ENCODE results near the gene EFCAB10.
A peak's percentile ranks its signal among the peaks of the same experiment; 100 is the strongest.
"Not testable (repeated sequence)": the region's sequence is repeated elsewhere in the genome, so short reads cannot be mapped to it uniquely, and the experiment has no call there.

Gene EFCAB10

DNA sequence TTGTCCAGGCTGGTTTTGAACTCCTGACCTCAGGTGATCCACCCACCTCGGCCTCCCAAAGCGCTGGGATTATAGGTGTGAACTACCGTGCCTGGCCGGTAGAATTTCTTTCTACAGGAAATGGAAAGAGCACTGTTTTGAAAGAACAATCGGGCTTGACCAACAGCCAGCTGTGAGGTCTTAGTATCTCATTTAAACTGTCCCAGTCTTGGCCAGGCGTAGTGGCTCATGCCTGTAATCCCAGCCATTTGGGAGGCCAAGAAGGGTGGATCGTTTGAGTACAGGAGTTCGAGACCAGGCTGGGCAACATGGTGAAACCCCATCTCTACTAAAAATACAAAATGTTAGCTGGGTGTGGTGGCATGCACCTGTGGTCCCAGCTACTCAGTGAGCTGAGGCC lies 17.8 kb upstream of the EFCAB10 start:
- DNase-seq (ENCODE audit: low spot score), result not testable (repeated sequence)

DNA sequence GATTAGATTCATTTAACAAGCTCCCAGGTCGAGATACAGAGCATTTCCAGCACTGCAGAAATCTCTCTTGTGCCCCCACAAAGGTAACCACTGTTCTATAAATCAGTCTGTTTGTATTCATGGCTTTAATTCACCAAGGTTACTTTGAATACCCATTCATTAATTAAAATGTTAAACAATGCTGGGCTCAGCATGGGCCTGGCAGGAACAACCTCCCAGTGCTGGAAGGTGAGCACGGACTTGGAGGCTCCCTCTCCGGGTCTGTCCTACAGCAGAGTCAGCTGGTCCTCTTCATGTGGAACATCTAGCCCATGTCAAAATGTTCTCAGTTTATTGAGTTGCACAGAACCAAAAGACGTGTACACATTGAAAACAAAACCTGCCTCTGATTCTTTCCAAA lies 15.6 kb upstream of the EFCAB10 start:
- no peak for DNase-seq (ENCODE audit: low spot score)

DNA sequence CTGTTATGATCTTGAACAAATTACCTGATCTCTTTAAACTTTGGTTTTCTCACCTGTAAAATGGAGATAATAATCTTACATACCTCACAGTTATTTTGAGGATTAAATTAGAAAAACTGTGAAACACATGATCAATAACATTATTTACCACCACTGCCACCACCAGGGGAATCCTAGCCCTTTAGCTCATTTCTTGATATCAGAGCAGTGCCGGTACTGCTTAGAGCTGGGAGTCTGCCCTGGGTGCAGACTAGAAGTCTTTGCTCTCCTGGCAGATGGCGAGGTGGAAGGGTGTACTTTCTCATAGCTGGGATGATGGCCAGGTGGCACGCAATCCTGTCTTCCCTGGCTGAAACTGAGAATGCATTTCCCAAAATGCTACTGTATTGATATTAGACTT lies 12.7 kb upstream of the EFCAB10 start:
- no peak for DNase-seq (ENCODE audit: low spot score)

DNA sequence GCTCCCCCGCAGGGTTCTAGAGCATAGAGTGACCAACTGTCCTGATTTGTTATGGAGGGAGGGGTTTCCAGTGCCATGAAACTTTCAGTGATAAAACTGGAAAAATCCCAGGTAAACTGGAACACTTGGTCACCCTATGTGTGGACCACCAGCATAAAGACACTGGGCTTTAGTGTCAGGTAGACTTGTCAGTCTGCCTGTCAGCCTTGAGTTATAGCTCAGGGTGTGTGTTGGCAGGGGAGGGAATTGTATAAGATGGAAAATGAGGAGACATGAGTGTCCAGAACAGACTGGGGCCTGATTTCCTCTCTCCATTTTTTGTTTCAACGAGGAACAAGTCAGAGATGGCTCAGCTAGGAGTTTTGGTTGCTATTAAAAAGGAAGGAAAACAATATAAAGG lies 10.2 kb upstream of the EFCAB10 start:
- DNase-seq (ENCODE audit: low spot score), result no peak

DNA sequence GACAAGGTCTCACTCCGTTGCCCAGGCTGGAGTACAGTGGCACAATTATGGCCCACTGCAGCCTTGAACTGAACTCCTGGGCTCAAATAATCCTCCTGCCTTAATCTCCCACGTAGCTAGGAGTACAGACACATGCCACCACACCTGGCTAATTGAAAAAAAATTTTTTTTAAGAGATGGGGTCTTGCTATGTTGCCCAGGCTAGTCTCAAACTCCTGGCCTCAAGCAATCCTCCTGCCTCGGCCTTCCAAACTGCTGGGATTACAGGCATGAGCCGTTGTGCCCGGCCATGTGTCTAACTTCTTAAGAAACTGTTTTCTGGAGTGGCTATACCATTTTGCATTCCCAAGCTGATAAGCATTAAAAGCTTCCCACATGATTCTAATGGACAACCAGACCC lies 9.5 kb upstream of the EFCAB10 start:
- DNase-seq (ENCODE audit: low spot score), result no peak

DNA sequence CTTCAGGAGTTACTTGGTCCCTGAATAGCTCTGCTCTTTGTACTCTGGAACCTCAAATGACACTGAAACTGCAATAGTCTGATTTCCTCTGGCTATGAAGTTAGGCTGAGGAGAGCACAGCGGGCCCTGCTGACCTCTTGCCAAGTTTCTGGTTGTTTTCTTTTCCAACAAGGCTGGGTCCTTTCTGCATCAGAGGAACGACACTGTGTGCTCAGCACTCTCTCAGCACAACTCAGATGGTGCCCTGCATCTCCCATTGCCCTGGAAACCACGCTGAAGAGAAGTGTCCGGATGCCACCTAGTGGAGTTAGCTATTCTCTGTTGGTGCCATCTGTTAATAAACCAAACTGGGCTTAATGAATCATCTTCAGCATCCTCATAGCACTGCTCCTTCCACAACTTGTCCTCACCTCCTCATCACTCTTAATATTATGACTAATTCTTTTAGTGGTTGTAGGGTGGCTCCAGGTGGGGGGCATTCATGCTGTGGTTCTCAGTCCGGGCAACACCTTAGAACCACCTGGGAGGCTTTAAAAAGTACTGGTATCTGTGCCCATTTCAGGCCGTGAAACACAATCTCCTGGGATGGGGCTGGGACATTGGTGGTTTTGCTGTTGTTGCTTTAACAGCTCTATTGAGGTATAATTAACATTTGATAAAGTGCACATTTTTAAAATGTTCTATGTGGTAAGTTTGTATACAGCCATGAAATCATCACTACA lies 8.2 kb upstream of the EFCAB10 start:
- DNase-seq (ENCODE audit: low spot score), result peak; percentile 42

DNA sequence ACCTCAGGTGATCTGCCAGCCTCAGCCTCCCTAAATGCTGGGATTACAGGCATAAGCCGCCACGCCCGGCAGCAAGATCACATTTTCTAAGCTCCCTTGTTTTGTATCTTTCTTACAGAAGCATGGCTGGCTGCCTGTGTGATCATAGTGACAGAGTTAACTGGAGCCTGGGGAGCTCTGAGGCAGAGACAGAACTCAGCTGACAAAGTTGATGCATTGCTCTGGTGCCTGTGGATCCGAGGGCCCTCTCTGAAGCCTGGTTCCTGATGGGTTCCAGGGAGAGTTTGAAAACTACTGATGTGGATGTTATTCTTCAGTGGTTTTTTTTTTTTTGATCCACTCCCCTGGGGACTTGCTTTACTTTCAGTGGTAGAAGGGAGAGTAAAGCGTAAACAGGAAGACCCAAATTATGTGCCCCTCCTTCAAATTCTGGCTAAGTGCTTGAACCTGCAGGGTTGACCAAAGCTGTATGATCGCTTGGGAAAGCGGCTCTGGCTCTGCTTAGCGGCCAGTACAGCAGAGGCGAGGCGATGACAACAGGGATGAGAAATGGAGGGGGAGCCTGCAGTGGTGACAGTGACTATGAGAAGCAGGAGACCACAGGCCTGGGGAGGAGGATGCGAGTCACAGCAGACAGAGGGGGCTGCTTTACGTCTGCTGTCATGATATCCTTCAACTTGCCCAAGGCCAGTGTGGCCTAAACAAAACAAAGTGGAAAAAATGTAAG lies 6.8 kb upstream of the EFCAB10 start:
- no peak for DNase-seq (ENCODE audit: low spot score)

DNA sequence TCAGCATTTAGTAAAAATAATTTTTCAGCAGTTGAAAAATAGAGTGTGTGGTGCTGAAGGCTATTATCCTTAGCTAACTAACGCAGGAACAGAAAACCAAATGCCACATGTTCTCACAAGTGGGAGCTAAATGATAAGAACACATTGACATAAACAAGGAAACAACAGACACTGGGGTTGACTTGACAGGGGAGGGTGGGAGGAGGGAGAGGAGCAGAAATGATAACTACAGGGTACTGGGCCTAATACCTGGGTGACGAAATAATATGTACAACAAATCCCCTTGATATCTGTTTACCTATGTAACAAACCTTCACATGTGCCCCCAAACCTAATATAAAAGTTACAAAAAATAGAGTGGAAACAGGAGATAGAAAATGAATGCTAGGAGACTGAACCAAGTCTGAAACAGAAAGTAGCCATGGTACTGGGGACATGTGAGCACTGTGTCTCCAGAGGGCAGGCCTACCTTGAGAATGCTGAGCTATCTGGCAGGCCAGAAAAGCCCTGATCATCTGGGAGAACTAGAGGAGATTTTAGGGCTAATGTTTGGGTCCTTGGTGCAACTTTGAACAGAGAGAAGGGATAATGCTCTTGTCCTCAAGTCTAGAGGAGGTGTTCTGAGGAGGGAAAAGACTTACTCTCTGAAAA lies 4.7 kb upstream of the EFCAB10 start:
- DNase-seq (ENCODE audit: low spot score), result no peak

DNA sequence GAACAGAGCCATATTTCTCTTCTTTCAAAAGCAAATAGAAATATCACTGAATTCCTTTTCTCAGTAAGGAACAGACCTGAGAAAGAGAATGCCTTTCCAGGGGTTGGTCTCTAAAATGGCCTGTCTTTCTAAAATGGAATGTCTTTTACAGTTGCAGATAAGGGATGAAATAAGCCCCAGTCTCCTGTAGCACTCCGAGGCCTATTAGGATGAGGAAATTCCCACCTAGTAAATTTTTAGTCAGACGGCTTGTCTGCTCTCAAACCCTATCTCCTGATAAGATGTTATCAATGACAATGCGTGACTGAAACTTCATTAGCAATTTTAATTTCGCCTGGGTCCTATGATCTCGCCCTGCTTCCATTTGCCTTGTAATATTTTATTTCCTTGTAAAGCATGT lies 2.9 kb upstream of the EFCAB10 start:
- DNase-seq (ENCODE audit: low spot score), result no peak

DNA sequence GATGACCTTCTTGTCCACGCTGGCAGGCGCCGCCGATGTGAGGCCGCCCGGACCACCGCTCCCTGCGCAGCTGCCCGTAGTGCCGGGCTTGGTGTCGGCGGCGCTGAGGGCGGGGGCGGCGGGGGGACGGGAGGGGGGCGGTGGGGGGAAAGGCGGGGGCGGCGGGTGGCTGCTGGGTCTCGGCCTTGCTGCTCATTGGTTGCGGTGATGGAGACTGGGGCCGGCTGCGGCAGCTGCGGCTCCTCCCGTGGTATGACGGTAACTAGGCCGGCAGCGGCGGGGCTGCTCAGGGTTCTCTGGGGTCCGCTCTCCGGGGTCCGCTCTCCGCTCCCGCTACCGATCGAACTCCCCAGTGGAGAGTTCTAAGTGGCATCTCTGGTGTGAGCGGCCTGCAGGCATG lies 1.8 kb upstream of the EFCAB10 start:
- DNase-seq (ENCODE audit: low spot score), result no peak

DNA sequence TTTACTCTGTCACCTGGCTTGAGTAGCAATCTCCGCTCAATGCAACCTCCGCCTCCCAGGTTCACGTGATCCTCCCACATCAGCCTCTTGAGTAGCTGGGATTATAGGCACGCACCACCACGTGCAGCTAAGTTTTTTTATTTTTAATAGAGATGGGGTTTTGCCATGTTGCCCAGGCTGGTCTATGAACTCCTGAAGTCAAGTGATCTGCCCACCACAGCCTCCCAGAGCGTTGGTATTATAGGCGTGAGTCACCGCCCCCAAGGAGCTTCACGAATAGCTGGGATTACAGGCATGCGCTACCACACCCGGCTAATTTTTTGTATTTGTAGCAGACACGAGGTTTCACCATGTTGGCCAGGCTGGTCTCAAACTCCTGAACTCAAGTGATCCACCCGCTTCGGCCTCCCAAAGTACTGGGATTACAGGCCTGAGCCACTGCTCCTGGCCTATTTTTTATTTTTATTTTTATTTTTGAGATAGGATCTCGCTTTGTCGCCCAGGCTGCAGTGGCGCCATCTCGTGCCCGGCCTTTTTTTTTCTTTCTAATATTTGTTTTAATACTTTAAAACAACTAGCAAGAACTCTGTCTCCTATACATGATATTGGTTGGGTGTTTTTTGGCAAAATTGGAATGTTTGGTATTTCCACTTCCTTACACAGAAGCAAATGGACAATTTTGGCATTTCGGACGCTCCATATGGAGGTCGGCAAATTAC lies 1.1 kb downstream of the EFCAB10 start:
- no peak for DNase-seq (ENCODE audit: low spot score)

DNA sequence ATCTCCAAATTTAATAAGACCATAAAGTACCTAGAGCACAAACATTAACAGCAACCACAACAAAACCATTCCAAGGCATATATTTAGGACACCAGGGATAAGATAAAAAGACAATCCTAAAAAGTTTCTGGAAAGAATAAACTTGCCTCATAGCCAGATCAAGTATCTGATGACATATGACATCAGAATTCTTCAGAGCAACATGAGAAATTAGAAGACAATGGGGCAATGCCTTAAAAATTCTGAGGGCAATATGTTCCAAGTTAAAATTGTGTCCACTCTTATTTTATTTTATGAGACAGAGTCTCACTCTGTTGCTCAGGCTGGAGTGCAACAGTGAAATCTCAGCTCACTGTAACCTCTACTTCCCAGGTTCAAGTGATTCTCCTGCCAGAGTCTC lies 2.8 kb downstream of the EFCAB10 start:
- no peak for DNase-seq (ENCODE audit: low spot score)

DNA sequence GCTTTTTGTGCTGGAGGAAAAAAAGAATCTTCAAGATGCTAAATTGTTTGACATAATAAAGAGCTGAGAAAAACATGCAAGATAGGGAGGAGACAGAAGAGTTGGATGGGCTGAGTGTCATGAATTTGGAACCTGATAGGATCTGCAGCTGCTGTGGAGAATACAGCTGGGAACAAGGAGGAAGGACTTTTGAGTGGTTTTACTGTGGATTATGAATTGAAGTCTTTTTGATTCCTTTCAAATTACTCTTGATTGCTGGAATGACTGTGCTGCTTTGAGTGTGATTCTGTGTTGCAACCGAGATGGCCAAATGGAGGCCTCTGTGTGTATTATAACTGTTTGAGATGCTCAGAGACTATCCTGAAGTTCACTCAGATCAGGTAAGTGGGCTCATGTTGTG lies 4.0 kb downstream of the EFCAB10 start:
- no peak for DNase-seq (ENCODE audit: low spot score)

DNA sequence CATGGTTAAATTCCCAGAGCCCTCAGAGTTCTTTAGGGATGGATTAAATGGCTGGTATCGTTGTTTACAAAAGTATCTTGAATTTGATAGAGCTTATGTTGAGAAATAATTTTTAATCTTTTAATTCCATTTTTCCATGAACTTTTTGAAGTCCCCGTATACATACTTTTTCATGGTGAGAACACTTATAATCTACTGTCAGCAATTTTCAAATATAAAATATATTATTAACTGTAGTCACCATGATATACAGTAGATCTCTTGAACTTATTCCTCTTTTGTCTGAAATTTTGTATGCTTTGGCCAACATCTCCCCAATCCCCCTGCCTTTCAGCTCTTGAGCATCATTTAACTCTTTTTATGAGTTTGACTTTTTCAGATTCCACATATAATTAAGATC lies 9.4 kb downstream of the EFCAB10 start:
- DNase-seq (ENCODE audit: low spot score), result no peak

DNA sequence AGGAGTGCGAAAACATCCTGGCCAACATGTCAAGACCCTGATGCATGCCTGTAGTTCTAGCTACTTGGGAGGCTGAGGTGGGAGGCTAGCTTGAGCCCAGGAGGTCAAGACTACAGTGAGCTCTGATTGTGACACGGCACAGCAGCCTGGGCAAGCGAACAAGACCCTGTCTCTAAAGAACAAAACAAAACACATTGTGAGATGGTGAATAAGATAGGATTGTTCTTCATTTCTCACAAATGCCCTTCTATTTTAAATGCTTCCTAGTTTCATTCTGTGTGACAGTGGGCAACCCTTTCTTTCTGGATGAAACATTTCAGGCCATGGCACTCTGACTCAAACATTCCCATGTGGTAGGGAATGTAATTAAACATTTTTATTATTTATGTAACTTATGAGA lies 13.5 kb downstream of the EFCAB10 start:
- no peak for DNase-seq (ENCODE audit: low spot score)

DNA sequence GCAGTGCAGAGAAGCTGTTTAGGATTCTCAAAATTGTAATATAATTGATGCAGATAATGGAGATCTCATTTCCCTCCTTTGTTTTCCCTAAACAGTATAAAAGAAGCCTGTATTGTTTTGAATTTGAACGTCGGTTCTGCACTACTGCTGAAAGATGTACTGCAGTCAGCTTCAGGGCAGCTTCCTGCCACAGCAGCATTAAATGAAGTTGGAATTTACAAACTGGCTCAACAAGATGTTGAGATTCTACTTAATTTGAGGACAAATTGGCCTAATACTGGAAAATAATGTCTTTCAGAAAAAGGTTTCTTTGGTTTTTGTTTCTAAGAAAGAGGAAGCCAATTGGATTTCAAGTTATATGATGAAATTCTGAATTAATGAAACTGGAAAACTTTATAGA lies 14.3 kb downstream of the EFCAB10 start:
- no peak for DNase-seq (ENCODE audit: low spot score)

DNA sequence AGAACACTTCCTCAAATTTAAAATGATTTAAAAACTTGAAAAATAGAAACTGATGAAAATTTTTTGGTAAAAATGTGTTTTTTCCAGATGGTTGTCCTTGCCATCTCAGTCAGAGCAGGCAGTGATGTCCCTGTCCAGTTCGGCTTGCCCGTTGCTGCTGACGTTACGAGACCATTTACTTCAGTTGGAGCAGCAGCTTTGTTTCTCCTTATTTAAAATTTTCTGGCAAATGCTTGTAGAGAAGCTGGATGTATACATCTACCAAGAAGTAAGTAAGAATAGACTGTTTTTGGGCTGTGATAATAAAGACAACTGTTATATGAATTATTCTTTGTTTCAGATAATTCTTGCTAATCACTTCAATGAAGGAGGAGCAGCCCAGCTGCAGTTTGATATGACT lies 16.1 kb downstream of the EFCAB10 start:
- DNase-seq (ENCODE audit: low spot score), result no peak

DNA sequence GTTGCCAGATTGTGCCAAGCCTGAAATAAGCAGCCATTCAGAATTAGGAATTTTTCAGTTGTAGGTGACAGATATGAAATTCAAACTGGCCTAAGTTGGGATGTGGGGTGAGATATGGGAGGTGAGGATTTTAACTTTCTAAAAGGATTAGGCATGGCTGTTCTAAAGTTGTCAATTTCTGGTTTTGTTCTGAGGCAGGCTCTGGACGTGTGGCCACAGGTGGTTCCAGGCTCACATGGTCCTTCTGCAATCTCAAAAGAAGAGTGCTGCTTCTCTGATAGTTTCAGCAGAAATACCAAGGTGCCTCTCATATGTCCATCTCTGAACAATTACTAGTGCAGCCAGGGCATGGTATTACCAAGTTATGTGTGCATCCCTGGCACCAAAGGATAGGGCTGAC lies 21.4 kb downstream of the EFCAB10 start:
- no peak for DNase-seq (ENCODE audit: low spot score)

DNA sequence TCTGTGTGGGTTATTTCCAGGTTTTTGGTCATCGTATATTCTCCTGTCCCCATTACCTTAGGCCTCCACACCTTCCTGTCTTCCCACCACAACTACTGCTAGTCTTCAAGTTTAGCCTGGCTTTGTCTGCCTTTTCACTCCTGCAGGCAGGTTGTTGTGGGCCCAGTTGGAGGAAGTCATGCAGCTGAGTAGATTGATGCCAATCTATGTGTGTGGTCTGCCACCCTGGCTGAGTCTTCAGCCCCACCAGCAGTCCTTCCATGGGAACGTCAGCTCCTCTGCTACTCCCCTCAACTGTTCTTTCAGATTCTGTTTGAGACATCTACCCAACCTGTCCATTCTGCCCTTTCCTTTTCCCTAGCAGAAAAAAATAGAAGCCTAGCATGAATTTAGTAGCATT lies 43.0 kb downstream of the EFCAB10 start:
- no peak for DNase-seq (ENCODE audit: low spot score)

DNA sequence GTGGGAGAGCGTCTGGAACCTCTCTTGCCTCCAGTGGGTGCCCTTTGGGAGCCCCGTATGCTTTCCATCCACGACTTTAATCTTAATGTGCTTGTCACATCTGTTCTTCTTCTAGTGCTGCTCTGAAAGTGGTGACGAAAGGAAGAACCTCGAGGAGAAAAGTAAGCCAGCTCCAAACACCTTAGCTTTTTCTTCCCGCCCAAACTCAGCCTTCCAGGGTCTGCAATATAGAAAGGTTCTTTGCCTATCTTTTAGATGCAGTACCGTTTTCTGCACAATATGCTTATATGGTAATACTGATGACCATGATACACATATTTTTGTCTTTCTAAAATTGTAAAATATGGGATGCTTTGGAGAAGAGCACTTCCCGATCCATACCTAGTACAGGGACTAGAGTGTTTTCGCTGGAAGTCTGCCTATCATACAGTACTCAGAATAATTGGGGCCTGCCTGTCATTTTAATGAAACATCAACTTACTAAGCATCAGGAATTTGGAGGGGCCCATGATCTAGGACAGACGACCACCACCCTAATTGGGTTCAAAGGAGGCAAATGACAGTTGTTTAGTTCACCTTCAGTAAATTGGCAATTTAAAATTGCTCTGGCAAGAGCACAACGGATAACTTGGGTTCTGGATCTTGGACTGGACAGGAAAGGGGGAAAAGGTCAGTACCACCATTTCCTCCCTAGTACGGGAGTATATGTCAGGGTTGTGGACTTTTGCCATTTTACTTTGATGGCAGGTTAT lies 48.4 kb downstream of the EFCAB10 start:
- DNase-seq (ENCODE audit: low spot score), result no peak

DNA sequence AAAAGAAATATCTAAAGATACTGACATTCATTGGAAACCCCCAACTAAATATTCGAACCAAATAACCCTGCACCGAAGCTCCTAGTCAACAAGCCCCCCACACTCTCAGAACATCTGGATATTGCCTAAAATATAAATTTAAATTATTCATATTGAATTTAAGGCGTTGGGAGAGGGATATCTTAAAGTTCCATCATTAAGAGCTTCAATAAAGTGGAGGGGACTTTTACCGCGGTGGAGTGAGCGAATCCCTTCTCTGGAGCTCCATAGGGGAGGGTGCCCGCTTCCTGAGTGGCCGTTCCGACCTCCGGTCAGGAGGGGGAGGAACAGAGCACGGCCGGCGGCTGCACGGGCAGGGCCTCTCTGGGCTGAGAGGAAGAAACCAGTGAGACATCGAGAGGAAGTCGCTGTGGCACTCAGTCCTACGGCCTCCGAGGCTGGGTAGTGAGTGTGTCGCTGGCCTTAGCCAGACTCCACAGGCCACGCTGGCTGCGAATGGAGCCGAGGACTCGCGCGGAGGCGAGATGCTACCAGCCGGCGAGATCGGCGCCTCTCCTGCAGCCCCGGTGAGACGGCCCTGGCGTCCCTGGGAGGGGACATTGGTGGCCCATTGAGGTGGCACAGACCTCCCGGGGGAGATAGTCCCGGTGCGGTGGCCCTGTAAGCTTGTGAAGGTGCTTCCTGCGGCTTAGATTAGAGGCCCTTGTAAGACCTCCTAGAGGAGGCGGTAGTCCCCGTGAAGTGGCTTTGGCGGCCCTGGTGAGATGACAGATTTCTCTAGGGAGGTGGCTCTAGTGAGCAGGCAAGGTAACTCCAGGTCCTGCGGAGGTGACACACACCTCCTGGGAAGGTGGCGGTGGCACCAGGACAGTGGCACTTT lies 49.3 kb downstream of the EFCAB10 start, which contains the start of gene RINT1:
RINT1 (plus strand) TSS at position 410 of the 880 bp plus-strand sequence; CDS start at position 525, 115 bp downstream.
- peak; percentile 91 for DNase-seq (ENCODE audit: low spot score)
